Smooth muscle cell (in vitro differentiated cells): Measurements from ENCODE around the gene ROR1. TPM values are rescaled to one million over a fixed set of nuclear protein-coding genes. Genes with fewer than 3 reads are reported as not detected.

Source experiments
- DNase-seq: peaks from one replicate; lab custom pipeline; 2025; ENCODE audit not compliant: unreplicated experiment; lab: John Stamatoyannopoulos, UW
- H2AFZ ChIP-seq: fragments of 200-600 bp; sonication (generic); 2 replicates; pipeline ENCODE4 v1.6.0; 2016; ENCODE audit warnings: antibody characterized with exemption, low read depth, mild to moderate bottlenecking
- H3F3A ChIP-seq: fragments of 200-600 bp; sonication (generic); 2 replicates; pipeline ENCODE4 v1.6.0; 2017; ENCODE audit warnings: antibody characterized with exemption, low read depth
- H3K27ac ChIP-seq: fragments of 200-600 bp; sonication (generic); 2 replicates; pipeline ENCODE4 v1.5.1; 2016; ENCODE audit warnings: low read depth, mild to moderate bottlenecking
- H3K27me3 ChIP-seq: fragments of 200-600 bp; sonication (generic); 2 replicates; pipeline ENCODE4 v1.6.1; 2016; ENCODE audit warnings: low read depth, mild to moderate bottlenecking
- H3K36me3 ChIP-seq: fragments of 200-600 bp; sonication (generic); 2 replicates; pipeline ENCODE4 v1.5.1; 2016; ENCODE audit warnings: low read depth
- H3K4me1 ChIP-seq: fragments of 200-600 bp; sonication (generic); 2 replicates; pipeline ENCODE4 v1.5.1; 2016; ENCODE audit warnings: low read depth
- H3K4me2 ChIP-seq: fragments of 200-600 bp; sonication (generic); 2 replicates; pipeline ENCODE4 v1.6.0; 2016; ENCODE audit warnings: mild to moderate bottlenecking
- H3K4me3 ChIP-seq: fragments of 200-600 bp; sonication (generic); 2 replicates; pipeline ENCODE4 v1.5.1; 2016; ENCODE audit warnings: mild to moderate bottlenecking
- H3K79me2 ChIP-seq: fragments of 200-600 bp; sonication (generic); 2 replicates; pipeline ENCODE4 v1.6.0; 2016; ENCODE audit warnings: low read depth, mild to moderate bottlenecking
- H3K9ac ChIP-seq: fragments of 200-600 bp; sonication (generic); 2 replicates; pipeline ENCODE4 v1.6.0; 2016; ENCODE audit warnings: low read depth
- H3K9me3 ChIP-seq: fragments of 200-600 bp; sonication (generic); replicated peaks from 2 replicates; pipeline ENCODE4 v1.5.1; 2016; ENCODE audit warnings: low read depth
- H4K20me1 ChIP-seq: fragments of 200-600 bp; sonication (generic); 2 replicates; pipeline ENCODE4 v1.6.0; 2016; ENCODE audit warnings: low read depth
- CTCF ChIP-seq: fragments of 200-600 bp; sonication (generic); IDR thresholded peaks from 2 replicates; pipeline ENCODE4 v1.5.1; 2017; ENCODE audit warnings: borderline replicate concordance, mild to moderate bottlenecking, antibody characterized with exemption; ENCODE audit not compliant: insufficient read depth, poor library complexity, severe bottlenecking
- WGBS: methylation state at CpG from one replicate; pipeline ENCODE4 v1.1.7; 2016; ENCODE audit warnings: low lambda C conversion rate; 5-methylcytosine and 5-hydroxymethylcytosine counted together
- polyA plus RNA-seq: library from polyadenylated mRNA; unstranded; fragments of >200 nt; fragmentation: Nextera tagmentation; extraction: Ambion mirVana; gene quantifications from 2 replicates; pipeline ENCODE4 v1.2.1, GENCODE V29; 2016
- total RNA-seq: library from RNA; depleted of rRNA; stranded (reverse); fragments of >200 nt; gene quantifications from 2 replicates; pipeline ENCODE4 v1.2.3, GENCODE V29; 2014

The ROR1 gene
- total and polyA plus RNA-seq, 2 experiments from 2014 or later = 3.3 to 7.2 TPM

GRCh38 chr1:63922848-63923247 lies 149.0 kb downstream of the ROR1 start:
- no peak overlapping the region for H3K4me2 ChIP-seq
- no peaks in the 10 kb centered on the region for H3K9me3 ChIP-seq
- H3K36me3 ChIP-seq = no peaks in the 10 kb centered on the region
- H3K27me3 ChIP-seq = no peaks in the 10 kb centered on the region
- 89% methylated on average over 6 of the region's 6 CpGs for WGBS
- TF ChIP-seq CTCF = no peak
- H3K27ac ChIP-seq = no peak overlapping the region
- no peak for DNase-seq
- H4K20me1 ChIP-seq = no peaks in the 10 kb centered on the region
- H3K4me3 ChIP-seq = no peak overlapping the region
- no peak overlapping the region for H2AFZ ChIP-seq
- no peaks in the 10 kb centered on the region for H3K79me2 ChIP-seq
- H3K9ac ChIP-seq = no peak overlapping the region
- H3K4me1 ChIP-seq = peaks cover 14% of the 10 kb centered on the region
- H3F3A ChIP-seq = peaks cover 6% of the 10 kb centered on the region

GRCh38 chr1:63923302-63923701 lies 149.5 kb downstream of the ROR1 start:
- 95% methylated on average over 2 of the region's 2 CpGs for WGBS
- Histone ChIP-seq H3K4me2 (no peak overlapping the region), H3K27me3 (no peaks in the 10 kb centered on the region), H3K4me1 (peaks cover 16% of the 10 kb centered on the region), H3K27ac (no peak overlapping the region), H3K79me2 (no peaks in the 10 kb centered on the region), H4K20me1 (no peaks in the 10 kb centered on the region), H3K9ac (no peak overlapping the region), H3K4me3 (no peak overlapping the region), H3K36me3 (no peaks in the 10 kb centered on the region), H3F3A (peaks cover 6% of the 10 kb centered on the region), H2AFZ (no peak overlapping the region), H3K9me3 (no peaks in the 10 kb centered on the region)
- DNase-seq = no peak
- no peak for TF ChIP-seq CTCF

GRCh38 chr1:63924600-63924999 lies 150.8 kb downstream of the ROR1 start:
- WGBS = 94% methylated on average over 3 of the region's 3 CpGs
- H3K9me3 ChIP-seq = no peaks in the 10 kb centered on the region
- H3K4me1 ChIP-seq = peaks cover 14% of the 10 kb centered on the region
- no peak overlapping the region for H3K9ac ChIP-seq
- no peak overlapping the region for H3K4me2 ChIP-seq
- no peaks in the 10 kb centered on the region for H3K79me2 ChIP-seq
- H3K4me3 ChIP-seq = no peak overlapping the region
- no peaks in the 10 kb centered on the region for H3K36me3 ChIP-seq
- H3K27me3 ChIP-seq = no peaks in the 10 kb centered on the region
- DNase-seq = no peak
- no peaks in the 10 kb centered on the region for H4K20me1 ChIP-seq
- H2AFZ ChIP-seq = no peak overlapping the region
- H3K27ac ChIP-seq = no peak overlapping the region
- peaks cover 6% of the 10 kb centered on the region for H3F3A ChIP-seq
- no peak for TF ChIP-seq CTCF
